ENCODE measurements around the gene CDH13.

CDH13 gene

GRCh38 chr16:83390759-83391158, 764.0 kb downstream of the CDH13 start:
- no peak overlapping the region for H3K9ac ChIP-seq (ENCODE audit: low read length)
- no peaks in the 10 kb centered on the region for H3K36me3 ChIP-seq (ENCODE audit: control insufficient read depth, insufficient read depth, low read length)
- H3K9me3 ChIP-seq (ENCODE audit: control insufficient read depth, low read length): no peaks in the 10 kb centered on the region
- no peak overlapping the region for H3K4me3 ChIP-seq (ENCODE audit: low read length)
- H3K27me3 ChIP-seq (ENCODE audit: control insufficient read depth, insufficient read depth, low read length): no peaks in the 10 kb centered on the region
- no peaks in the 10 kb centered on the region for H3K4me1 ChIP-seq (ENCODE audit: control insufficient read depth, insufficient read depth, low read length)

GRCh38 chr16:83392743-83393142, 766.0 kb downstream of the CDH13 start:
- Histone ChIP-seq H3K4me1 (ENCODE audit: control insufficient read depth, insufficient read depth, low read length) (no peaks in the 10 kb centered on the region), H3K27me3 (ENCODE audit: control insufficient read depth, insufficient read depth, low read length) (no peaks in the 10 kb centered on the region), H3K4me3 (ENCODE audit: low read length) (no peak overlapping the region), H3K36me3 (ENCODE audit: control insufficient read depth, insufficient read depth, low read length) (no peaks in the 10 kb centered on the region), H3K9me3 (ENCODE audit: control insufficient read depth, low read length) (no peaks in the 10 kb centered on the region), H3K9ac (ENCODE audit: low read length) (no peak overlapping the region)

GRCh38 chr16:83393196-83393981, 766.6 kb downstream of the CDH13 start:
- no peaks in the 10 kb centered on the region for H3K4me1 ChIP-seq (ENCODE audit: control insufficient read depth, insufficient read depth, low read length)
- no peaks in the 10 kb centered on the region for H3K36me3 ChIP-seq (ENCODE audit: control insufficient read depth, insufficient read depth, low read length)
- H3K4me3 ChIP-seq (ENCODE audit: low read length): no peak overlapping the region
- no peaks in the 10 kb centered on the region for H3K27me3 ChIP-seq (ENCODE audit: control insufficient read depth, insufficient read depth, low read length)
- no peak overlapping the region for H3K9ac ChIP-seq (ENCODE audit: low read length)
- no peaks in the 10 kb centered on the region for H3K9me3 ChIP-seq (ENCODE audit: control insufficient read depth, low read length)

GRCh38 chr16:83397601-83398291, 771.0 kb downstream of the CDH13 start:
- Histone ChIP-seq H3K27me3 (ENCODE audit: control insufficient read depth, insufficient read depth, low read length) (no peaks in the 10 kb centered on the region), H3K9me3 (ENCODE audit: control insufficient read depth, low read length) (no peaks in the 10 kb centered on the region), H3K4me3 (ENCODE audit: low read length) (no peak overlapping the region), H3K36me3 (ENCODE audit: control insufficient read depth, insufficient read depth, low read length) (no peaks in the 10 kb centered on the region), H3K9ac (ENCODE audit: low read length) (no peak overlapping the region), H3K4me1 (ENCODE audit: control insufficient read depth, insufficient read depth, low read length) (no peaks in the 10 kb centered on the region)

- no peaks in the 10 kb centered on the region for H3K27me3 ChIP-seq (ENCODE audit: control insufficient read depth, insufficient read depth, low read length)
- H3K4me1 ChIP-seq (ENCODE audit: control insufficient read depth, insufficient read depth, low read length): no peaks in the 10 kb centered on the region
- no peaks in the 10 kb centered on the region for H3K9me3 ChIP-seq (ENCODE audit: control insufficient read depth, low read length)
Observed at GRCh38 chr16:83400234-83400633, 773.5 kb downstream of the CDH13 start.

GRCh38 chr16:83402160-83402814, 775.5 kb downstream of the CDH13 start:
- Histone ChIP-seq H3K4me3 (ENCODE audit: low read length) (no peak overlapping the region), H3K36me3 (ENCODE audit: control insufficient read depth, insufficient read depth, low read length) (no peaks in the 10 kb centered on the region), H3K9ac (ENCODE audit: low read length) (no peak overlapping the region), H3K4me1 (ENCODE audit: control insufficient read depth, insufficient read depth, low read length) (no peaks in the 10 kb centered on the region), H3K9me3 (ENCODE audit: control insufficient read depth, low read length) (no peaks in the 10 kb centered on the region), H3K27me3 (ENCODE audit: control insufficient read depth, insufficient read depth, low read length) (no peaks in the 10 kb centered on the region)

More at GRCh38 chr16:83400234-83400633, 773.5 kb downstream of the CDH13 start:
- no peak overlapping the region for H3K4me3 ChIP-seq (ENCODE audit: low read length)
- H3K36me3 ChIP-seq (ENCODE audit: control insufficient read depth, insufficient read depth, low read length): no peaks in the 10 kb centered on the region
- no peak overlapping the region for H3K9ac ChIP-seq (ENCODE audit: low read length)

- Histone ChIP-seq H3K4me1 (ENCODE audit: control insufficient read depth, insufficient read depth, low read length) (no peaks in the 10 kb centered on the region), H3K4me3 (ENCODE audit: low read length) (no peak overlapping the region), H3K9me3 (ENCODE audit: control insufficient read depth, low read length) (no peaks in the 10 kb centered on the region), H3K36me3 (ENCODE audit: control insufficient read depth, insufficient read depth, low read length) (no peaks in the 10 kb centered on the region), H3K27me3 (ENCODE audit: control insufficient read depth, insufficient read depth, low read length) (no peaks in the 10 kb centered on the region), H3K9ac (ENCODE audit: low read length) (no peak overlapping the region)
Observed at GRCh38 chr16:83402967-83403366, 776.2 kb downstream of the CDH13 start.

- H3K4me3 ChIP-seq (ENCODE audit: low read length): no peak overlapping the region
- H3K9me3 ChIP-seq (ENCODE audit: control insufficient read depth, low read length): no peaks in the 10 kb centered on the region
- no peak overlapping the region for H3K9ac ChIP-seq (ENCODE audit: low read length)
- no peaks in the 10 kb centered on the region for H3K36me3 ChIP-seq (ENCODE audit: control insufficient read depth, insufficient read depth, low read length)
- H3K4me1 ChIP-seq (ENCODE audit: control insufficient read depth, insufficient read depth, low read length): no peaks in the 10 kb centered on the region
- H3K27me3 ChIP-seq (ENCODE audit: control insufficient read depth, insufficient read depth, low read length): no peaks in the 10 kb centered on the region
Observed at GRCh38 chr16:83403761-83404160, 777.0 kb downstream of the CDH13 start.

GRCh38 chr16:83404261-83404660, 777.5 kb downstream of the CDH13 start:
- no peak overlapping the region for H3K4me3 ChIP-seq (ENCODE audit: low read length)
- no peaks in the 10 kb centered on the region for H3K36me3 ChIP-seq (ENCODE audit: control insufficient read depth, insufficient read depth, low read length)
- no peaks in the 10 kb centered on the region for H3K4me1 ChIP-seq (ENCODE audit: control insufficient read depth, insufficient read depth, low read length)
- no peak overlapping the region for H3K9ac ChIP-seq (ENCODE audit: low read length)
- no peaks in the 10 kb centered on the region for H3K9me3 ChIP-seq (ENCODE audit: control insufficient read depth, low read length)
- no peaks in the 10 kb centered on the region for H3K27me3 ChIP-seq (ENCODE audit: control insufficient read depth, insufficient read depth, low read length)

- no peaks in the 10 kb centered on the region for H3K4me1 ChIP-seq (ENCODE audit: control insufficient read depth, insufficient read depth, low read length)
- H3K9me3 ChIP-seq (ENCODE audit: control insufficient read depth, low read length): no peaks in the 10 kb centered on the region
- H3K4me3 ChIP-seq (ENCODE audit: low read length): no peak overlapping the region
- no peaks in the 10 kb centered on the region for H3K36me3 ChIP-seq (ENCODE audit: control insufficient read depth, insufficient read depth, low read length)
- no peaks in the 10 kb centered on the region for H3K27me3 ChIP-seq (ENCODE audit: control insufficient read depth, insufficient read depth, low read length)
- no peak overlapping the region for H3K9ac ChIP-seq (ENCODE audit: low read length)
Observed at GRCh38 chr16:83407928-83408327, 781.2 kb downstream of the CDH13 start.

GRCh38 chr16:83409347-83409746, 782.6 kb downstream of the CDH13 start:
- H3K36me3 ChIP-seq (ENCODE audit: control insufficient read depth, insufficient read depth, low read length): no peaks in the 10 kb centered on the region
- H3K4me3 ChIP-seq (ENCODE audit: low read length): no peak overlapping the region
- H3K4me1 ChIP-seq (ENCODE audit: control insufficient read depth, insufficient read depth, low read length): no peaks in the 10 kb centered on the region
- H3K9me3 ChIP-seq (ENCODE audit: control insufficient read depth, low read length): no peaks in the 10 kb centered on the region
- no peak overlapping the region for H3K9ac ChIP-seq (ENCODE audit: low read length)
- no peaks in the 10 kb centered on the region for H3K27me3 ChIP-seq (ENCODE audit: control insufficient read depth, insufficient read depth, low read length)

- H3K4me1 ChIP-seq (ENCODE audit: control insufficient read depth, insufficient read depth, low read length): no peaks in the 10 kb centered on the region
- H3K9ac ChIP-seq (ENCODE audit: low read length): no peak overlapping the region
- no peak overlapping the region for H3K4me3 ChIP-seq (ENCODE audit: low read length)
- H3K9me3 ChIP-seq (ENCODE audit: control insufficient read depth, low read length): no peaks in the 10 kb centered on the region
- no peaks in the 10 kb centered on the region for H3K27me3 ChIP-seq (ENCODE audit: control insufficient read depth, insufficient read depth, low read length)
- H3K36me3 ChIP-seq (ENCODE audit: control insufficient read depth, insufficient read depth, low read length): no peaks in the 10 kb centered on the region
Observed at GRCh38 chr16:83418565-83418964, 791.8 kb downstream of the CDH13 start.

Measured in mucosa of stomach (tissue), 1 donor.